ENCODE data around the gene PLCL1. TPM values are rescaled to one million over a fixed set of nuclear protein-coding genes. Genes with fewer than 3 reads are reported as not detected.

The PLCL1 gene
- total RNA-seq, 2 donors from 2014 or later = 0.14 to 0.95 TPM

- Mint-ChIP-seq H3K27me3 (peaks cover 5 to 11% of the 10 kb centered on the region in 2 donors), H3K9me3 (no peaks in the 10 kb centered on the region), H3K36me3 (no peaks in the 10 kb centered on the region), H3K27ac (no peak overlapping the region), H3K4me3 (no peak overlapping the region), H3K4me1 (ENCODE audit: low read depth in 2 of 2) (no peaks in the 10 kb centered on the region)
- DNase-seq (ENCODE audit: low spot score) = no peak
- no peak for ATAC-seq
Observed at GRCh38 chr2:197937814-197938213, 133.4 kb downstream of the PLCL1 start.

GRCh38 chr2:197938555-197938954 lies 134.2 kb downstream of the PLCL1 start:
- peaks cover 7 to 15% of the 10 kb centered on the region in 2 donors for H3K27me3 Mint-ChIP-seq
- H3K36me3 Mint-ChIP-seq = no peaks in the 10 kb centered on the region
- no peaks in the 10 kb centered on the region for H3K9me3 Mint-ChIP-seq
- no peak overlapping the region for H3K27ac Mint-ChIP-seq
- no peaks in the 10 kb centered on the region for H3K4me1 Mint-ChIP-seq (ENCODE audit: low read depth in 2 of 2)
- ATAC-seq (no peak), DNase-seq (ENCODE audit: low spot score) (no peak)
- no peak overlapping the region for H3K4me3 Mint-ChIP-seq

GRCh38 chr2:197939787-197940186 lies 135.4 kb downstream of the PLCL1 start:
- no peak overlapping the region for H3K4me3 Mint-ChIP-seq
- no peak for ATAC-seq
- no peak for DNase-seq (ENCODE audit: low spot score)
- H3K36me3 Mint-ChIP-seq = no peaks in the 10 kb centered on the region
- H3K4me1 Mint-ChIP-seq (ENCODE audit: low read depth in 2 of 2) = no peaks in the 10 kb centered on the region
- no peak overlapping the region for H3K27ac Mint-ChIP-seq
- H3K27me3 Mint-ChIP-seq = peaks cover 10 to 19% of the 10 kb centered on the region in 2 donors
- H3K9me3 Mint-ChIP-seq = peaks cover 3% of the 10 kb centered on the region

- ATAC-seq (no peak), DNase-seq (ENCODE audit: low spot score) (no peak)
Observed at GRCh38 chr2:197940382-197940781, 136.0 kb downstream of the PLCL1 start.

GRCh38 chr2:197941715-197942114 lies 137.3 kb downstream of the PLCL1 start:
- Mint-ChIP-seq H3K4me1 (ENCODE audit: low read depth in 2 of 2) (no peaks in the 10 kb centered on the region), H3K27me3 (peaks cover 10 to 19% of the 10 kb centered on the region in 2 donors), H3K9me3 (peaks cover 3% of the 10 kb centered on the region), H3K27ac (no peak overlapping the region), H3K4me3 (no peak overlapping the region), H3K36me3 (no peaks in the 10 kb centered on the region)
- no peak for DNase-seq (ENCODE audit: low spot score)
- no peak for ATAC-seq

More at GRCh38 chr2:197940382-197940781, 136.0 kb downstream of the PLCL1 start:
- Mint-ChIP-seq H3K27me3 (peaks cover 10 to 19% of the 10 kb centered on the region in 2 donors), H3K27ac (no peak overlapping the region), H3K4me1 (ENCODE audit: low read depth in 2 of 2) (no peaks in the 10 kb centered on the region), H3K4me3 (no peak overlapping the region), H3K9me3 (peaks cover 3% of the 10 kb centered on the region), H3K36me3 (no peaks in the 10 kb centered on the region)

- no peak overlapping the region for H3K27ac Mint-ChIP-seq
- ATAC-seq = no peak
- DNase-seq (ENCODE audit: low spot score) = no peak
- peaks cover 3% of the 10 kb centered on the region for H3K9me3 Mint-ChIP-seq
- no peaks in the 10 kb centered on the region for H3K4me1 Mint-ChIP-seq (ENCODE audit: low read depth in 2 of 2)
- H3K27me3 Mint-ChIP-seq = peaks cover 10 to 31% of the 10 kb centered on the region in 2 donors
- H3K4me3 Mint-ChIP-seq = no peak overlapping the region
- H3K36me3 Mint-ChIP-seq = no peaks in the 10 kb centered on the region
Observed at GRCh38 chr2:197943731-197944130, 139.3 kb downstream of the PLCL1 start.

GRCh38 chr2:197944416-197945096 lies 140.2 kb downstream of the PLCL1 start:
- no peaks in the 10 kb centered on the region for H3K36me3 Mint-ChIP-seq
- no peak overlapping the region for H3K27ac Mint-ChIP-seq
- DNase-seq (ENCODE audit: low spot score) = no peak
- H3K27me3 Mint-ChIP-seq = peaks cover 10 to 31% of the 10 kb centered on the region in 2 donors
- peaks cover 3% of the 10 kb centered on the region for H3K9me3 Mint-ChIP-seq
- no peaks in the 10 kb centered on the region for H3K4me1 Mint-ChIP-seq (ENCODE audit: low read depth in 2 of 2)
- H3K4me3 Mint-ChIP-seq = no peak overlapping the region
- no peak for ATAC-seq

GRCh38 chr2:197946562-197946961 lies 142.2 kb downstream of the PLCL1 start:
- H3K4me1 Mint-ChIP-seq (ENCODE audit: low read depth in 2 of 2) = no peaks in the 10 kb centered on the region
- peaks cover 3% of the 10 kb centered on the region for H3K9me3 Mint-ChIP-seq
- H3K36me3 Mint-ChIP-seq = no peaks in the 10 kb centered on the region
- H3K27me3 Mint-ChIP-seq = peaks cover 10 to 30% of the 10 kb centered on the region in 2 donors
- H3K27ac Mint-ChIP-seq = no peak overlapping the region
- ATAC-seq (no peak), DNase-seq (ENCODE audit: low spot score) (no peak)
- H3K4me3 Mint-ChIP-seq = no peak overlapping the region

- ATAC-seq (no peak), DNase-seq (ENCODE audit: low spot score) (no peak)
- Mint-ChIP-seq H3K27ac (no peak overlapping the region), H3K4me3 (no peak overlapping the region), H3K4me1 (ENCODE audit: low read depth in 2 of 2) (no peaks in the 10 kb centered on the region), H3K27me3 (peaks cover 5 to 23% of the 10 kb centered on the region in 2 donors), H3K36me3 (no peaks in the 10 kb centered on the region), H3K9me3 (peaks cover 3% of the 10 kb centered on the region)
Observed at GRCh38 chr2:197947219-197947757, 142.9 kb downstream of the PLCL1 start.

GRCh38 chr2:197949224-197949623 lies 144.8 kb downstream of the PLCL1 start:
- no peaks in the 10 kb centered on the region for H3K9me3 Mint-ChIP-seq
- H3K4me1 Mint-ChIP-seq (ENCODE audit: low read depth in 2 of 2) = no peaks in the 10 kb centered on the region
- DNase-seq (ENCODE audit: low spot score) (no peak), ATAC-seq (no peak)
- H3K27me3 Mint-ChIP-seq = peaks cover 0 to 12% of the 10 kb centered on the region in 2 donors
- no peak overlapping the region for H3K27ac Mint-ChIP-seq
- no peak overlapping the region for H3K4me3 Mint-ChIP-seq
- no peaks in the 10 kb centered on the region for H3K36me3 Mint-ChIP-seq

- H3K4me1 Mint-ChIP-seq (ENCODE audit: low read depth in 2 of 2) = no peaks in the 10 kb centered on the region
- no peak overlapping the region for H3K4me3 Mint-ChIP-seq
- H3K27me3 Mint-ChIP-seq = peaks cover 0 to 12% of the 10 kb centered on the region in 2 donors
- ATAC-seq (no peak), DNase-seq (ENCODE audit: low spot score) (no peak)
- H3K27ac Mint-ChIP-seq = no peak overlapping the region
- H3K9me3 Mint-ChIP-seq = no peaks in the 10 kb centered on the region
- H3K36me3 Mint-ChIP-seq = no peaks in the 10 kb centered on the region
Observed at GRCh38 chr2:197950006-197950405, 145.6 kb downstream of the PLCL1 start.

- H3K4me1 Mint-ChIP-seq (ENCODE audit: low read depth in 2 of 2) = no peaks in the 10 kb centered on the region
- peaks cover 0 to 12% of the 10 kb centered on the region in 2 donors for H3K27me3 Mint-ChIP-seq
- no peaks in the 10 kb centered on the region for H3K36me3 Mint-ChIP-seq
- H3K4me3 Mint-ChIP-seq = no peak overlapping the region
- H3K27ac Mint-ChIP-seq = no peak overlapping the region
- no peaks in the 10 kb centered on the region for H3K9me3 Mint-ChIP-seq
- DNase-seq (ENCODE audit: low spot score) (no peak), ATAC-seq (no peak)
Observed at GRCh38 chr2:197950724-197951123, 146.3 kb downstream of the PLCL1 start.

GRCh38 chr2:197952540-197953202 lies 148.3 kb downstream of the PLCL1 start:
- Mint-ChIP-seq H3K27ac (no peak overlapping the region), H3K4me1 (ENCODE audit: low read depth in 2 of 2) (no peaks in the 10 kb centered on the region), H3K36me3 (no peaks in the 10 kb centered on the region), H3K27me3 (peaks cover 0 to 6% of the 10 kb centered on the region in 2 donors), H3K9me3 (peaks cover 9% of the 10 kb centered on the region), H3K4me3 (no peak overlapping the region)
- DNase-seq (ENCODE audit: low spot score) (no peak), ATAC-seq (peak in 1 of 2 donors; percentile 46)

GRCh38 chr2:197954328-197954727 lies 149.9 kb downstream of the PLCL1 start:
- H3K27ac Mint-ChIP-seq = no peak overlapping the region
- no peak for DNase-seq (ENCODE audit: low spot score)
- H3K36me3 Mint-ChIP-seq = no peaks in the 10 kb centered on the region
- H3K4me3 Mint-ChIP-seq = no peak overlapping the region
- H3K27me3 Mint-ChIP-seq = no peaks in the 10 kb centered on the region
- peaks cover 9% of the 10 kb centered on the region for H3K9me3 Mint-ChIP-seq
- no peaks in the 10 kb centered on the region for H3K4me1 Mint-ChIP-seq (ENCODE audit: low read depth in 2 of 2)
- no peak for ATAC-seq

Data from natural killer cell treated with Interleukin-12 subunit alpha and Interleukin-12 subunit beta and Interleukin-15 and Interleukin-18, amount 100 ng/mL, for 72 hours (primary cell).